Liver (tissue), 9 donors: ENCODE measurements around the gene SLC25A12. TPM values are rescaled to one million over a fixed set of nuclear protein-coding genes. Genes with fewer than 3 reads are reported as not detected.

Experiments
- DNase-seq: peaks from one replicate; pipeline ENCODE4 v3.0.0-alpha.2; 2017; ENCODE audit warnings: low spot score
- H3K27ac ChIP-seq, 2 donors: one replicate each; pipeline ENCODE4 v1.7.0; 2013; ENCODE audit warnings: inconsistent platforms in 2 of 2, low read length in 2 of 2, control low read depth in 1 of 2, low read depth in 1 of 2, mild to moderate bottlenecking in 1 of 2
- H3K27me3 ChIP-seq, 4 donors: one replicate each; pipeline versions ENCODE4 v1.6.1 to v1.7.0; 2013; ENCODE audit warnings: low read length in 3 of 4, inconsistent platforms in 1 of 4, mild to moderate bottlenecking in 1 of 4, moderate library complexity in 1 of 4; ENCODE audit not compliant: control insufficient read depth in 4 of 4, insufficient read depth in 4 of 4
- H3K36me3 ChIP-seq, 4 donors: one replicate each; pipeline versions ENCODE4 v1.6.1 to v1.7.0; 2013; ENCODE audit warnings: low read length in 3 of 4, mild to moderate bottlenecking in 3 of 4, low read depth in 1 of 4, moderate library complexity in 1 of 4; ENCODE audit not compliant: control insufficient read depth in 4 of 4, insufficient read depth in 3 of 4
- H3K4me1 ChIP-seq, 4 donors: one replicate each; pipeline versions ENCODE4 v1.6.1 to v1.7.0; 2013; ENCODE audit warnings: low read length in 3 of 4, mild to moderate bottlenecking in 3 of 4, moderate library complexity in 1 of 4; ENCODE audit not compliant: control insufficient read depth in 4 of 4, insufficient read depth in 4 of 4
- H3K4me3 ChIP-seq, 3 donors: one replicate each; pipeline versions ENCODE4 v1.6.1 to v1.7.0; 2013; ENCODE audit warnings: low read length in 3 of 3, control low read depth in 1 of 3, low read depth in 1 of 3, mild to moderate bottlenecking in 1 of 3
- H3K9ac ChIP-seq, 2 donors: one replicate each; pipeline ENCODE4 v1.7.0; 2013; ENCODE audit warnings: low read length in 2 of 2, mild to moderate bottlenecking in 2 of 2, moderate library complexity in 2 of 2, control low read depth in 1 of 2, low read depth in 1 of 2
- H3K9me3 ChIP-seq, 4 donors: one replicate each; pipeline versions ENCODE4 v1.6.1 to v1.7.0; 2013; ENCODE audit warnings: low read length in 3 of 4; ENCODE audit not compliant: control insufficient read depth in 4 of 4
- ATF3 ChIP-seq: IDR thresholded peaks from 2 replicates; pipeline ENCODE4 v1.6.1; 2016; ENCODE audit warnings: antibody characterized with exemption
- EGR1 ChIP-seq, 2 donors: IDR thresholded peaks; 2 replicates each; pipeline ENCODE4 v1.6.1; 2016 to 2018; ENCODE audit warnings: antibody characterized with exemption in 2 of 2, low read depth in 2 of 2
- FOXA1 ChIP-seq: IDR thresholded peaks from 2 replicates; pipeline ENCODE4 v1.6.1; 2016; ENCODE audit warnings: antibody characterized with exemption
- FOXA2 ChIP-seq: IDR thresholded peaks from 2 replicates; pipeline ENCODE4 v1.6.1; 2016; ENCODE audit warnings: antibody characterized with exemption
- GABPA ChIP-seq, 2 donors: IDR thresholded peaks in 1 of 2; conservative IDR thresholded peaks in 1 of 2; 2 replicates each; pipeline ENCODE4 v1.6.1; 2016; ENCODE audit warnings: antibody characterized with exemption in 2 of 2, mild to moderate bottlenecking in 1 of 2, moderate library complexity in 1 of 2
- HNF4A ChIP-seq, 2 donors: conservative IDR thresholded peaks; 2 replicates each; pipeline ENCODE4 v1.6.1; 2016; ENCODE audit warnings: antibody characterized with exemption in 2 of 2, mild to moderate bottlenecking in 2 of 2
- HNF4G ChIP-seq: IDR thresholded peaks from 2 replicates; pipeline ENCODE4 v1.6.1; 2016; ENCODE audit warnings: antibody characterized with exemption
- JUND ChIP-seq, 2 donors: IDR thresholded peaks; 2 replicates each; pipeline ENCODE4 v1.6.1; 2016; ENCODE audit warnings: antibody characterized with exemption in 2 of 2
- MAX ChIP-seq: IDR thresholded peaks from 2 replicates; pipeline ENCODE4 v1.6.1; 2016; ENCODE audit warnings: antibody characterized with exemption
- NR2F2 ChIP-seq: IDR thresholded peaks from 2 replicates; pipeline ENCODE4 v1.6.1; 2016; ENCODE audit warnings: antibody characterized with exemption
- RAD21 ChIP-seq, 2 donors: IDR thresholded peaks; 2 replicates each; pipeline ENCODE4 v1.6.1; 2016; ENCODE audit warnings: antibody characterized with exemption in 2 of 2, mild to moderate bottlenecking in 2 of 2
- RXRA ChIP-seq, 2 donors: IDR thresholded peaks; 2 replicates each; pipeline ENCODE4 v1.6.1; 2017 to 2018; ENCODE audit warnings: antibody characterized with exemption in 2 of 2, mild to moderate bottlenecking in 1 of 2
- SP1 ChIP-seq: IDR thresholded peaks from 2 replicates; pipeline ENCODE4 v1.6.1; 2018; ENCODE audit warnings: antibody characterized with exemption, mild to moderate bottlenecking
- TAF1 ChIP-seq: conservative IDR thresholded peaks from 2 replicates; pipeline ENCODE4 v1.6.1; 2016; ENCODE audit warnings: antibody characterized with exemption, mild to moderate bottlenecking
- YY1 ChIP-seq: IDR thresholded peaks from 2 replicates; pipeline ENCODE4 v1.6.1; 2016; ENCODE audit warnings: antibody characterized with exemption, mild to moderate bottlenecking
- WGBS: extraction: QIAGEN DNeasy Blood & Tissue Kit; methylation state at CpG from one replicate; pipeline ENCODE4 v1.1.7; 2013; 5-methylcytosine and 5-hydroxymethylcytosine counted together
- polyA plus RNA-seq, 2 donors: library from polyadenylated mRNA; stranded (reverse) in 1 of 2; unstranded in 1 of 2; fragments of 200-250 nt in 1 of 2; fragments of >200 nt in 1 of 2; fragmentation: Nextera tagmentation in 1 of 2; extraction: Ambion mirVana in 1 of 2; gene quantifications; one replicate each; pipeline versions ENCODE4 v1.2.1 to v1.2.3, GENCODE V29; 2013 to 2015
- total RNA-seq, 2 donors: library from RNA; depleted of rRNA; stranded (reverse); fragments of >200 nt; gene quantifications; one replicate each; pipeline ENCODE4 v1.2.3, GENCODE V29; 2014
- TF ChIP-seq, protein P1 (sequence below): fragments of 150-350 bp; IDR thresholded peaks from 2 replicates; pipeline ENCODE4 v1.5.1; 2017; ENCODE audit warnings: improper control_type of control experiment, low read depth, low read length; ENCODE audit not compliant: missing input control
- TF ChIP-seq, protein P2 (sequence below): IDR thresholded peaks from 2 replicates; pipeline ENCODE4 v1.6.1; 2016; ENCODE audit warnings: antibody characterized with exemption, mild to moderate bottlenecking
- donor health status: healthy.
- donor health status: healthy.
- donor health status: healthy.
- donor health status: healthy.
- donor health status: healthy.

Gene SLC25A12
- total and polyA plus RNA-seq, 4 donors = 0.46 to 4.4 (median 2.1) TPM

DNA sequence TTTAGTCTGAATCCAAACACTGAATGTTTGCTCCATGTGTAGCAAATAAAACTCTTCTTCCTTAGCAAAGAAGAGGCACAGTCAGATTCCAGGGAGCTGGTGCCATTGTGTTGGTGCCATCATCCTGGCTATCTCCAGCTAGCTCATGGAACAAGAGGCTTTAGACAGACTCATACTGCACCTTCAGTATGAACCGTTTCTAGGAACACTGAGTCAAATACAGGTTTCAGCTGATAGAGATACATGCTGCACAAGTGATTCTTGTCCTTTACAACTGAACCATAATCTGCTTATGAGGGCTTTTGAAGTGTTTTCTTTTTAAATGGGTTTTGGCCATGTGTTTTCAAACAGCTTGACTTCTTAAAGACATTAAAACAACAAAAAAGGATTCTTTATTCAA, 148.9 kb downstream of the SLC25A12 start:
- TF ChIP-seq RXRA (IDR thresholded peaks at IDR 0.05) (no peak), GABPA (IDR thresholded peaks at IDR 0.05 in 1 of 2, conservative IDR thresholded peaks at IDR 0.05 in 1 of 2) (no peak), EGR1 (IDR thresholded peaks at IDR 0.05; ENCODE audit: low read depth in 2 of 2) (no peak), RAD21 (IDR thresholded peaks at IDR 0.05) (no peak), HNF4G (no peak), FOXA2 (no peak), TAF1 (no peak), FOXA1 (no peak), YY1 (no peak)
- no peak overlapping the region for H3K27ac ChIP-seq
- 93% methylated on average over 1 of the region's 1 CpG for WGBS
- no peaks in the 10 kb centered on the region for H3K4me1 ChIP-seq
- H3K27me3 ChIP-seq = no peaks in the 10 kb centered on the region
- no peak for DNase-seq
- no peaks in the 10 kb centered on the region for H3K9me3 ChIP-seq
- peaks cover 3 to 31% (median 29%) of the 10 kb centered on the region in 4 donors for H3K36me3 ChIP-seq
- no peak overlapping the region for H3K9ac ChIP-seq
- H3K4me3 ChIP-seq = no peak overlapping the region

GRCh38 chr2:171742760-171743159, 151.3 kb downstream of the SLC25A12 start:
- WGBS = 93% methylated on average over 1 of the region's 1 CpG

GRCh38 chr2:171741189-171741588, 152.9 kb downstream of the SLC25A12 start:
- WGBS = 83% methylated on average over 2 of the region's 2 CpGs
- DNase-seq = no peak

More at GRCh38 chr2:171742760-171743159, 151.3 kb downstream of the SLC25A12 start:
- Histone ChIP-seq H3K27me3 (no peaks in the 10 kb centered on the region), H3K4me1 (no peaks in the 10 kb centered on the region), H3K9me3 (no peaks in the 10 kb centered on the region), H3K27ac (no peak overlapping the region), H3K36me3 (peaks cover 3 to 33% (median 26%) of the 10 kb centered on the region in 4 donors), H3K4me3 (no peak overlapping the region), H3K9ac (no peak overlapping the region)
- TF ChIP-seq FOXA1 (no peak), NR2F2 (no peak), FOXA2 (no peak)
- DNase-seq = no peak

More at GRCh38 chr2:171741189-171741588, 152.9 kb downstream of the SLC25A12 start:
- peaks cover 3 to 29% (median 22%) of the 10 kb centered on the region in 4 donors for H3K36me3 ChIP-seq
- H3K4me3 ChIP-seq = no peak overlapping the region
- H3K27me3 ChIP-seq = no peaks in the 10 kb centered on the region
- TF ChIP-seq GABPA (IDR thresholded peaks at IDR 0.05 in 1 of 2, conservative IDR thresholded peaks at IDR 0.05 in 1 of 2) (no peak), HNF4A (conservative IDR thresholded peaks at IDR 0.05) (no peak), TAF1 (no peak), RXRA (IDR thresholded peaks at IDR 0.05) (no peak), SP1 (no peak), FOXA2 (no peak), RAD21 (IDR thresholded peaks at IDR 0.05) (no peak), FOXA1 (no peak), YY1 (no peak), ATF3 (no peak), NR2F2 (no peak), EGR1 (IDR thresholded peaks at IDR 0.05; ENCODE audit: low read depth in 2 of 2) (no peak), MAX (no peak), JUND (IDR thresholded peaks at IDR 0.05) (no peak), HNF4G (no peak)
- TF ChIP-seq, protein P1, sequence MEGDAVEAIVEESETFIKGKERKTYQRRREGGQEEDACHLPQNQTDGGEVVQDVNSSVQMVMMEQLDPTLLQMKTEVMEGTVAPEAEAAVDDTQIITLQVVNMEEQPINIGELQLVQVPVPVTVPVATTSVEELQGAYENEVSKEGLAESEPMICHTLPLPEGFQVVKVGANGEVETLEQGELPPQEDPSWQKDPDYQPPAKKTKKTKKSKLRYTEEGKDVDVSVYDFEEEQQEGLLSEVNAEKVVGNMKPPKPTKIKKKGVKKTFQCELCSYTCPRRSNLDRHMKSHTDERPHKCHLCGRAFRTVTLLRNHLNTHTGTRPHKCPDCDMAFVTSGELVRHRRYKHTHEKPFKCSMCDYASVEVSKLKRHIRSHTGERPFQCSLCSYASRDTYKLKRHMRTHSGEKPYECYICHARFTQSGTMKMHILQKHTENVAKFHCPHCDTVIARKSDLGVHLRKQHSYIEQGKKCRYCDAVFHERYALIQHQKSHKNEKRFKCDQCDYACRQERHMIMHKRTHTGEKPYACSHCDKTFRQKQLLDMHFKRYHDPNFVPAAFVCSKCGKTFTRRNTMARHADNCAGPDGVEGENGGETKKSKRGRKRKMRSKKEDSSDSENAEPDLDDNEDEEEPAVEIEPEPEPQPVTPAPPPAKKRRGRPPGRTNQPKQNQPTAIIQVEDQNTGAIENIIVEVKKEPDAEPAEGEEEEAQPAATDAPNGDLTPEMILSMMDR = no peak
- TF ChIP-seq, protein P2, sequence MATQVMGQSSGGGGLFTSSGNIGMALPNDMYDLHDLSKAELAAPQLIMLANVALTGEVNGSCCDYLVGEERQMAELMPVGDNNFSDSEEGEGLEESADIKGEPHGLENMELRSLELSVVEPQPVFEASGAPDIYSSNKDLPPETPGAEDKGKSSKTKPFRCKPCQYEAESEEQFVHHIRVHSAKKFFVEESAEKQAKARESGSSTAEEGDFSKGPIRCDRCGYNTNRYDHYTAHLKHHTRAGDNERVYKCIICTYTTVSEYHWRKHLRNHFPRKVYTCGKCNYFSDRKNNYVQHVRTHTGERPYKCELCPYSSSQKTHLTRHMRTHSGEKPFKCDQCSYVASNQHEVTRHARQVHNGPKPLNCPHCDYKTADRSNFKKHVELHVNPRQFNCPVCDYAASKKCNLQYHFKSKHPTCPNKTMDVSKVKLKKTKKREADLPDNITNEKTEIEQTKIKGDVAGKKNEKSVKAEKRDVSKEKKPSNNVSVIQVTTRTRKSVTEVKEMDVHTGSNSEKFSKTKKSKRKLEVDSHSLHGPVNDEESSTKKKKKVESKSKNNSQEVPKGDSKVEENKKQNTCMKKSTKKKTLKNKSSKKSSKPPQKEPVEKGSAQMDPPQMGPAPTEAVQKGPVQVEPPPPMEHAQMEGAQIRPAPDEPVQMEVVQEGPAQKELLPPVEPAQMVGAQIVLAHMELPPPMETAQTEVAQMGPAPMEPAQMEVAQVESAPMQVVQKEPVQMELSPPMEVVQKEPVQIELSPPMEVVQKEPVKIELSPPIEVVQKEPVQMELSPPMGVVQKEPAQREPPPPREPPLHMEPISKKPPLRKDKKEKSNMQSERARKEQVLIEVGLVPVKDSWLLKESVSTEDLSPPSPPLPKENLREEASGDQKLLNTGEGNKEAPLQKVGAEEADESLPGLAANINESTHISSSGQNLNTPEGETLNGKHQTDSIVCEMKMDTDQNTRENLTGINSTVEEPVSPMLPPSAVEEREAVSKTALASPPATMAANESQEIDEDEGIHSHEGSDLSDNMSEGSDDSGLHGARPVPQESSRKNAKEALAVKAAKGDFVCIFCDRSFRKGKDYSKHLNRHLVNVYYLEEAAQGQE = no peak
- no peak overlapping the region for H3K27ac ChIP-seq
- no peaks in the 10 kb centered on the region for H3K4me1 ChIP-seq
- no peaks in the 10 kb centered on the region for H3K9me3 ChIP-seq
- H3K9ac ChIP-seq = no peak overlapping the region
